ENCODE measurements around the gene CMTM1. TPM values are rescaled to one million over a fixed set of nuclear protein-coding genes. Genes with fewer than 3 reads are reported as not detected.

Gene CMTM1
- total RNA-seq, 1 experiment from 2014 or later: 5.8 TPM

GRCh38 chr16:66616169-66616568 lies 49.9 kb downstream of the CMTM1 start:
- H3K4me2 ChIP-seq (ENCODE audit: low read depth, low read length, poor library complexity, severe bottlenecking): no peak overlapping the region
- H3K36me3 ChIP-seq (ENCODE audit: insufficient read depth, low read length): no peaks in the 10 kb centered on the region
- no peak overlapping the region for H3K4me3 ChIP-seq (ENCODE audit: low read length)
- H4K20me1 ChIP-seq (ENCODE audit: insufficient read depth, low read depth, low read length): no peaks in the 10 kb centered on the region
- no peak overlapping the region for H3K9ac ChIP-seq (ENCODE audit: low read length)
- no peak overlapping the region for H2AFZ ChIP-seq (ENCODE audit: low read length)
- H3K79me2 ChIP-seq (ENCODE audit: low read length): no peaks in the 10 kb centered on the region
- H3K4me1 ChIP-seq (ENCODE audit: low read length): peaks cover 26% of the 10 kb centered on the region
- H3K27me3 ChIP-seq (ENCODE audit: low read length): no peaks in the 10 kb centered on the region
- H3K27ac ChIP-seq (ENCODE audit: low read length): no peak overlapping the region
- H3K9me3 ChIP-seq (ENCODE audit: low read length): no peaks in the 10 kb centered on the region
- H3K9me2 ChIP-seq (replicated peaks; ENCODE audit: insufficient read depth, low read length): no peaks in the 10 kb centered on the region
- no peak for DNase-seq

GRCh38 chr16:66616592-66616991 lies 50.4 kb downstream of the CMTM1 start:
- no peak overlapping the region for H3K4me3 ChIP-seq (ENCODE audit: low read length)
- H3K4me1 ChIP-seq (ENCODE audit: low read length): peaks cover 26% of the 10 kb centered on the region
- H3K9ac ChIP-seq (ENCODE audit: low read length): no peak overlapping the region
- no peaks in the 10 kb centered on the region for H3K79me2 ChIP-seq (ENCODE audit: low read length)
- no peak overlapping the region for H3K27ac ChIP-seq (ENCODE audit: low read length)
- no peak overlapping the region for H2AFZ ChIP-seq (ENCODE audit: low read length)
- no peaks in the 10 kb centered on the region for H3K36me3 ChIP-seq (ENCODE audit: insufficient read depth, low read length)
- H3K9me2 ChIP-seq (replicated peaks; ENCODE audit: insufficient read depth, low read length): no peaks in the 10 kb centered on the region
- no peaks in the 10 kb centered on the region for H4K20me1 ChIP-seq (ENCODE audit: insufficient read depth, low read depth, low read length)
- H3K4me2 ChIP-seq (ENCODE audit: low read depth, low read length, poor library complexity, severe bottlenecking): no peak overlapping the region
- DNase-seq: no peak
- no peaks in the 10 kb centered on the region for H3K9me3 ChIP-seq (ENCODE audit: low read length)
- H3K27me3 ChIP-seq (ENCODE audit: low read length): no peaks in the 10 kb centered on the region

- no peak overlapping the region for H3K4me2 ChIP-seq (ENCODE audit: low read depth, low read length, poor library complexity, severe bottlenecking)
- H3K4me3 ChIP-seq (ENCODE audit: low read length): no peak overlapping the region
- H3K9me2 ChIP-seq (replicated peaks; ENCODE audit: insufficient read depth, low read length): no peaks in the 10 kb centered on the region
- H3K79me2 ChIP-seq (ENCODE audit: low read length): no peaks in the 10 kb centered on the region
- no peaks in the 10 kb centered on the region for H3K27me3 ChIP-seq (ENCODE audit: low read length)
- H3K9me3 ChIP-seq (ENCODE audit: low read length): no peaks in the 10 kb centered on the region
- no peak overlapping the region for H3K9ac ChIP-seq (ENCODE audit: low read length)
- peaks cover 26% of the 10 kb centered on the region for H3K4me1 ChIP-seq (ENCODE audit: low read length)
- H3K36me3 ChIP-seq (ENCODE audit: insufficient read depth, low read length): no peaks in the 10 kb centered on the region
- no peak overlapping the region for H2AFZ ChIP-seq (ENCODE audit: low read length)
- no peak for DNase-seq
- H4K20me1 ChIP-seq (ENCODE audit: insufficient read depth, low read depth, low read length): no peaks in the 10 kb centered on the region
- no peak overlapping the region for H3K27ac ChIP-seq (ENCODE audit: low read length)
These were observed 50.8 kb downstream of the CMTM1 start for GRCh38 chr16:66617010-66617434.

- Histone ChIP-seq H3K9ac (ENCODE audit: low read length) (no peak overlapping the region), H3K4me2 (ENCODE audit: low read depth, low read length, poor library complexity, severe bottlenecking) (no peak overlapping the region), H3K27me3 (ENCODE audit: low read length) (no peaks in the 10 kb centered on the region), H3K36me3 (ENCODE audit: insufficient read depth, low read length) (no peaks in the 10 kb centered on the region), H3K79me2 (ENCODE audit: low read length) (no peaks in the 10 kb centered on the region), H4K20me1 (ENCODE audit: insufficient read depth, low read depth, low read length) (no peaks in the 10 kb centered on the region), H3K9me3 (ENCODE audit: low read length) (no peaks in the 10 kb centered on the region), H3K9me2 (replicated peaks; ENCODE audit: insufficient read depth, low read length) (no peaks in the 10 kb centered on the region), H3K4me3 (ENCODE audit: low read length) (no peak overlapping the region), H3K27ac (ENCODE audit: low read length) (no peak overlapping the region), H2AFZ (ENCODE audit: low read length) (no peak overlapping the region), H3K4me1 (ENCODE audit: low read length) (peaks cover 31% of the 10 kb centered on the region)
- no peak for DNase-seq
These were observed 51.5 kb downstream of the CMTM1 start for GRCh38 chr16:66617728-66618127.

- peaks cover 32% of the 10 kb centered on the region for H3K4me1 ChIP-seq (ENCODE audit: low read length)
- peak overlapping the region; percentile 73; the same call in 1 of the 2 replicates for H2AFZ ChIP-seq (ENCODE audit: low read length)
- H4K20me1 ChIP-seq (ENCODE audit: insufficient read depth, low read depth, low read length): no peaks in the 10 kb centered on the region
- H3K4me2 ChIP-seq (ENCODE audit: low read depth, low read length, poor library complexity, severe bottlenecking): peak overlapping the region; percentile 44
- H3K27me3 ChIP-seq (ENCODE audit: low read length): no peaks in the 10 kb centered on the region
- no peaks in the 10 kb centered on the region for H3K36me3 ChIP-seq (ENCODE audit: insufficient read depth, low read length)
- H3K9me3 ChIP-seq (ENCODE audit: low read length): no peaks in the 10 kb centered on the region
- no peaks in the 10 kb centered on the region for H3K9me2 ChIP-seq (replicated peaks; ENCODE audit: insufficient read depth, low read length)
- H3K4me3 ChIP-seq (ENCODE audit: low read length): no peak overlapping the region
- H3K27ac ChIP-seq (ENCODE audit: low read length): peak overlapping the region; percentile 39; the same call in 1 of the 2 replicates
- DNase-seq: no peak
- H3K79me2 ChIP-seq (ENCODE audit: low read length): no peaks in the 10 kb centered on the region
- H3K9ac ChIP-seq (ENCODE audit: low read length): no peak overlapping the region; the same call in 1 of the 2 replicates
These were observed 52.5 kb downstream of the CMTM1 start for GRCh38 chr16:66618588-66619375.

GRCh38 chr16:66619534-66620428 lies 53.5 kb downstream of the CMTM1 start:
- Histone ChIP-seq H3K27ac (ENCODE audit: low read length) (peak overlapping the region; percentile 39), H3K36me3 (ENCODE audit: insufficient read depth, low read length) (no peaks in the 10 kb centered on the region), H4K20me1 (ENCODE audit: insufficient read depth, low read depth, low read length) (no peaks in the 10 kb centered on the region), H2AFZ (ENCODE audit: low read length) (peak overlapping the region; percentile 73; the same call in 1 of the 2 replicates), H3K27me3 (ENCODE audit: low read length) (no peaks in the 10 kb centered on the region), H3K4me3 (ENCODE audit: low read length) (peak overlapping the region; percentile 3; the same call in 1 of the 2 replicates), H3K9ac (ENCODE audit: low read length) (peak overlapping the region; percentile 32; the same call in 1 of the 2 replicates), H3K9me3 (ENCODE audit: low read length) (no peaks in the 10 kb centered on the region), H3K4me1 (ENCODE audit: low read length) (peaks cover 32% of the 10 kb centered on the region), H3K9me2 (replicated peaks; ENCODE audit: insufficient read depth, low read length) (no peaks in the 10 kb centered on the region), H3K79me2 (ENCODE audit: low read length) (no peaks in the 10 kb centered on the region), H3K4me2 (ENCODE audit: low read depth, low read length, poor library complexity, severe bottlenecking) (peak overlapping the region; percentile 44)
- DNase-seq: peak; percentile 85

- H3K79me2 ChIP-seq (ENCODE audit: low read length): no peaks in the 10 kb centered on the region
- H3K9ac ChIP-seq (ENCODE audit: low read length): peak overlapping the region; percentile 32; the same call in 1 of the 2 replicates
- no peak overlapping the region for H2AFZ ChIP-seq (ENCODE audit: low read length)
- peak overlapping the region; percentile 44 for H3K4me2 ChIP-seq (ENCODE audit: low read depth, low read length, poor library complexity, severe bottlenecking)
- H3K27me3 ChIP-seq (ENCODE audit: low read length): no peaks in the 10 kb centered on the region
- no peak for DNase-seq
- no peaks in the 10 kb centered on the region for H3K9me2 ChIP-seq (replicated peaks; ENCODE audit: insufficient read depth, low read length)
- H4K20me1 ChIP-seq (ENCODE audit: insufficient read depth, low read depth, low read length): no peaks in the 10 kb centered on the region
- H3K36me3 ChIP-seq (ENCODE audit: insufficient read depth, low read length): no peaks in the 10 kb centered on the region
- H3K9me3 ChIP-seq (ENCODE audit: low read length): no peaks in the 10 kb centered on the region
- H3K4me3 ChIP-seq (ENCODE audit: low read length): peak overlapping the region; percentile 3; the same call in 1 of the 2 replicates
- H3K27ac ChIP-seq (ENCODE audit: low read length): peak overlapping the region; percentile 39; the same call in 1 of the 2 replicates
- H3K4me1 ChIP-seq (ENCODE audit: low read length): peaks cover 32% of the 10 kb centered on the region
These were observed 54.2 kb downstream of the CMTM1 start for GRCh38 chr16:66620429-66620795.

GRCh38 chr16:66621973-66622372 lies 55.7 kb downstream of the CMTM1 start:
- no peak overlapping the region for H3K9ac ChIP-seq (ENCODE audit: low read length)
- no peaks in the 10 kb centered on the region for H3K9me3 ChIP-seq (ENCODE audit: low read length)
- H3K27ac ChIP-seq (ENCODE audit: low read length): no peak overlapping the region
- H3K4me1 ChIP-seq (ENCODE audit: low read length): peaks cover 32% of the 10 kb centered on the region
- H3K9me2 ChIP-seq (replicated peaks; ENCODE audit: insufficient read depth, low read length): no peaks in the 10 kb centered on the region
- no peak overlapping the region for H2AFZ ChIP-seq (ENCODE audit: low read length)
- no peaks in the 10 kb centered on the region for H3K27me3 ChIP-seq (ENCODE audit: low read length)
- H3K4me3 ChIP-seq (ENCODE audit: low read length): no peak overlapping the region
- H3K4me2 ChIP-seq (ENCODE audit: low read depth, low read length, poor library complexity, severe bottlenecking): no peak overlapping the region
- no peaks in the 10 kb centered on the region for H4K20me1 ChIP-seq (ENCODE audit: insufficient read depth, low read depth, low read length)
- H3K36me3 ChIP-seq (ENCODE audit: insufficient read depth, low read length): no peaks in the 10 kb centered on the region
- DNase-seq: no peak
- no peaks in the 10 kb centered on the region for H3K79me2 ChIP-seq (ENCODE audit: low read length)
